T follicular helper cell (primary cell): ENCODE results near the gene ATG4C.
"Not testable (repeated sequence)": the region's sequence is repeated elsewhere in the genome, so short reads cannot be mapped to it uniquely, and the experiment has no call there.

ENCODE experiments used
- DNase-seq: peaks from one replicate; pipeline ENCODE4 v3.0.0-alpha.2; 2020; ENCODE audit warnings: low read depth

Gene ATG4C

DNA sequence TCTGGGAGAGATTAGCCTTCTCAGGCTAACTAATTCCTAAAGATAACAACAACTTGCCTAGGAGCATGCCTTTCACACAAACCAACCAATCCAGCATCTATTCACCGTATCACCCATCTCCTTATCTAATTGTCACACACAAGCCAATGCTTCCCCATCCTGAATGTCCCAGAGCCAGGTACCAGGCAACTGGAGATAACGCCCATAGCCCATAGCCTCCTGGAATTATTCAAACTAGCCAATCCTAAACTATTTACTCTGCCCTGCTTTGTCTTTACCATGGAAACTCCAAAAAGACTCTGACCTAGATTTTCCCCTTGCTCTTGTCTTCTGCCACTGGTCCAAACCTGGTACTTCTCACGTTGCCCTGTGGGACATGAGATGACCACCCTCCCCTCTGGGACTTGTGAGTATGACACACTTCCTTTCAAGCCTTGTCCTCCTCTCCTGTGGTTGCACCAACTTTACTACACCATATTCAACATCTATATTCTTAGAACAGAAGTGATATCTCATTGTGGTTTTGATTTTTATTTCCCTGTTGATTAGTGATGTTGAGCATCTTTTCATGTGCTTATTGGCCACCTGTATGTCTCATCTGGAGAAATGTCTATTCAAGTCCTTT lies 8.8 kb upstream of the ATG4C start:
- DNase-seq, result no peak

DNA sequence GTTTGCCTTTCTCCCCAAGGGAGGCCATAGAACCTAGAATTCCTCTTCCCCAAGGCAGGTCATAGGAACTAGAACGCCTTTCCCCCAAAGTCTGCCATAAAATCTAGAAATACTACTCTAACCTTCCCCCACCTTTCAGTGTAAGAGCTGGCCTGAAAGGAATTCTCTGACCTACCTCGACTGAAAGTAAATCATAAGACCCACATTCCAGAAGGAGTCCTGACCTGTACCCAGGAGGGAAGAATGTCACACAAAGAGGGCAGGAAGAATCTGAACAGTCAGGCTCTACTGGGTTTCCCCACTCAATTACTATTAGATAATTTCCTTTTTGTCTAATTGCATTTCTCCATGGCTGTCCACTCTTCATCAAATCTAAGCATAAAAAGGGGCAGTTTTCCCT lies 5.7 kb upstream of the ATG4C start:
- no peak for DNase-seq

DNA sequence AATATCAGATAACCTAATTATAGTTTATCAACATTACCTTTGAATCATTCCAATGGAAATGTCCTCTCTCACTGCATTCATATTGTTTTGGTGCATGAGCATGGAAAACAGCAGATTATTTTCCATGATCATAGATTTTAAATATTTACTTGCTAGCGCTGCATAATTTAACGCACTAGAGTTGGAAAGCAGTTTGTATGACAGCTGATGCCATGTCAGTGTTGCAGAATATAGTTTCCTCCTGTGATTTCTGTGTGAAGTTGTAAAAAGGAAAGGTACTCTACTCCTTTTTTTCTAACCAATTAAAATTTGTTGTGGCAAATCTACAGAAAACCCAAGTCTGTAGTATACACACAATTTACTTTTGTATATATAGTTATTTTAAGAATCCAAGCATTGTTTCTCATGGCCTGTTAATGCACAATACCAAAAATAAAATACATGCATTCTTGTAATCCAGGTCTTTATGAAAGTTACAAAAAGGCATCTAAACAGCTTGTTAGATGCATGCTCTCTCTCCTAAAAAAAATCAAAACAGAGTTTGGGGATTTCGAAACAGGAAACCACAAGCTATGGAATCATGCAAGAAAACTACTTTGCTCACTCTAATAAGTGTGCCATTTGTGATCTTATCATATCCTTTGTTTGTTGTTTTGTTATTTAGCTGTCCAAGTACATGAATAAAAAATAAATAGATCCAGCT lies 1.9 kb upstream of the ATG4C start:
- no peak for DNase-seq

DNA sequence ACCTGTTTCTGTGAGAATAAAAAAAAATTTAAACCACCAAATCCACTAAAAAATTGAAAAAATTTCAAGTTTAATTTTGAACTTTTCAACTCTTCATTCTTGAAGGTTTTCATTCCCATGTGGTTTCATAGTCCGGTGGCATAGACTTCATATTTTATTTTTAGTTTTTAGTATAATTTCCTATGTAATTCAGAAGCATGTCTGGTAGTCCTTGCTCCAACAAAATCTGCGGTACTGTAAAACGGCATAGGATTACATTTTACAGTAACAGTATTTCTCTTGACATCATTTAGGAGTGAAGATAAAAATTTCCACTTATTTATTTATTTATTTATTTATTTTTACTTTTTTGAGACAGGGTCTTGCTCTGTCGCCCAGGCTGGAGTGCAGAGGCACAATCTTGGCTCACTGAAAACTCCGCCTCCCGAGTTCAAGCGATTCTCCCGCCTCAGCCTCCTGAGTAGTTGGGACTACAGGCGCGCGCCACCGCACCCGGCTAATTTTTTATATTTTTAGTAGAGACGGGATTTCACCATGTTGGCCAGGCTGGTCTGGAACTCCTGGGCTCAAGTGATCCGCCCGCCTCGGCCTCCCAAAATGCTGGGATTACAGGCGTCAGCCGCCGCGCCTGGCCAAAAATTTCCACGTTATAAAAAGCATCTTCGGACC lies 1.3 kb upstream of the ATG4C start:
- DNase-seq, result not testable (repeated sequence)

DNA sequence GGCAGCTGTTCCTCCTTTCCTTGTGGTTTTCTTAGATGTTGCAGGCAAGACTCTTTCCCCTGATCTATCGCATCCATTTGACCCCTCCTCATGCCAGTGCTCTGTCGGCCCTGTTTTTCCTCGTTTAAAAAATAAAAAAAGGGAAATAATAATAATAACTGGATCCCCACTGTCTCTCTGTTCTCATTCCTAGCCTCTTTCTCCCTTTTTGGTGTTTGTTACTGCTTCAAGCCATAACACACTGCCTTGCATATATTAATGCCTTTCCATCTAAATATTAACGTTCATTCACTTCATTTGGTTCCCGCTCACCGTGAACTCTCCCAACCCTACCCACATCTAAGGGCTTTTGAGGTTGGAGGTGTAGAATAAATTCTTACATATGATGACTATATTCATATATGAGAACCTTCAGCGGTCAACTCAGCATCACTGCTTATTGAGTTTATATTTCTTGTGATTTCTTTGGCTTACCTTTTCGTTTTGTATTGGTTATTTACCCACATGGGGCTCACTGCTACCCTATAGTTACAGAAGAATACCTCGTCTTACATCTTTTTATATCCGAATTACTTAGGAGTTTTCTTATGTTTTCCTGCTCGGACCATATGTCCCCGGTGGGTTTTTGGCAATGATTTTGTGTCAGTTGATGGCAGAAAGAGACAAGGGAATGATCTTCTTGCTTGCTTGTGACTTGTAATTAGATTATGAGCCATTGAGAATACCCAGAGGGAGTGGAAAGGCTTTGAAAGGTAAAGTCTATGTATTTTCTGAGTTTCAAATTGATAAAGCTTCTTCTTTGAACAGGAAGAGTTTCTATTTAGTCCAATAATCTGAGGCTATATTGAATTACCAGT lies 805 bp downstream of the ATG4C start:
- DNase-seq, result no peak

DNA sequence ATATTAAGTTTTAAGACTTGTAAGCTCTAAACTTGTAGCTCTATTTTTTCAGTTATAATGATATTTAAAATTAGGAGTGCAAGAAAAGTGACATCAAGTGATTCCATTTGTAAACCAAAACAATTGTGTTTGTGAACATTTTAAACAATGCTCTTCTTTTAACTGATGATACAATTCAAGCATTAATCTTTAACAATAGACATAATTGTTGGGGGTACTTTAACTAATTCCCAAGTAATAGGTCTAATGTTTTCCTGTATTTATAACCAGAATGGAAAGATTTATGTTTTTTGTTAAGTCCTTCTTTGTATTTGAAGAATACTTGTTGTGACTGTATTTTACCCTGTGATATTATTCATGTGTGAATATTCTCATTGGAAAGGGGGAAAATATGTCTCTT lies 6.8 kb downstream of the ATG4C start:
- no peak for DNase-seq

DNA sequence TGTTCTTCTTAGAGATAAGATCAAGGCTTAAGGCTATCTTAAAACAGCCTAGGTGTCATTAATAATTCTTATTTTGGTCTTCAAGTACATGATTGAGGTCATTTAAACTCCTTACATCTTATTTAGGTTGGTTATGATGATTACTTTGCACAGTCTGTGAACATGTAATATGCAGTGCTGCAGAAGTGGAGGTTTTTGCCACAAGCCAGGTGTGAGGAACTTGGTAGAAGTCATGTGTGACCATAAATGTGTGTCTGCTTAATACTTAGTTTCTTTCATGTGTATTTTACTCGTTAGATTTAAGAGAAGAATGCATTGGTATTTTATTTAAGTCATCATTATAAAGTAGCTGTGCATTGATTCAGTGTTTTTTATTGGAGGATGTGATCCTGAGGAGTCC lies 10.1 kb downstream of the ATG4C start:
- no peak for DNase-seq

DNA sequence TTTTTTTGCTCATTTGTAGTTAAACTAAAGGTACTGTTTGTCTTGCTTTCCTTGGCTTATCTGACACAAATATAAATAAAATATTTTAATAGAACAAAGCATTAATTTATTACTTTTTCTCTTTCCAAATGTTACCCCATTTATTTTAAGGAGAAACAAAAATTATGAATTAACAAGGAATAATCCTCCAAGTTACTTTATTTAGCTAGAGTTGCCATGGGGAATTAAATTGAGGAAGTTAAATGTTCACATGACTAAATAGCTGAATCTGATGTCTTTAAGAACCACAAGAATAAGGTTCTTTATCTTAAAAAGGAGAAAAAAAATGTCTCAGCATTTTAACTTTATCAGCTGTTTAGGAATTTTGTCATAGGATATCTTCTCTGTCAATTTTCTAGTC lies 12.3 kb downstream of the ATG4C start:
- no peak for DNase-seq

DNA sequence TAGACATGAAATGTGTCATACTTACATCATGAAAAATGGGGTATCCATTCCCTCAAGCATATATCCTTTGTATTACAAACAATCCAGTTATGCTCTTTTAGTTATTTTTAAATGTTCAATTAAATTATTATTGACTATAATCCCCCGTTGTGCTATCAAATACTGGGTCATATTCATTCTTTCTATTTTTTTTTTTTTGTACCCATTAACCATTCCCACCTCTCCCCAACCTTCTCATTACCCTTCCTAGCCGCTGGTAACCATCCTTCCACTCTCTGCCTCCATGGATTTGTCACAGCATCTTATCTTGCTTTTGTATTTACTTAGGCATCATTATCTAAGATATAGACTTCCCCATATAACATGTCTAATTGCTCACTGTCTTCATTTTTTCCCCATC lies 15.8 kb downstream of the ATG4C start:
- no peak for DNase-seq

DNA sequence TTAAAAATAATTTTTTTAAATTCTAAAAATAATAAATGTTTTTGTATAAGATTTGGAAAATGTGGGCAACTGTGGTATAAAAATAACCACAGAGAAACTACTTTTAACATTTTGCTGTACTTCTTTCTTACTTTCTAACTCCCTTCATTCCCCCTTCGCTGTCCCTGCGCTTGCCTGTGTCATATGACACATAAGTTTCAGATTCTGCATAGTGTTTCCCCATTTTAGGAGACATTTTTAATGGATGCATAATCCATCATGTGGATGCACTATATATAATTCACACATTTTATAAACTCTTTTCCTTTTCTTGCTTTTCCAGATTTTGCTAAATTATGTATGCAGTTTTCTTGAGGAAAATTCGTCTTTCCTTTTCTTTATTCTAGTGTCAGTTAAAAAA lies 16.3 kb downstream of the ATG4C start:
- no peak for DNase-seq

DNA sequence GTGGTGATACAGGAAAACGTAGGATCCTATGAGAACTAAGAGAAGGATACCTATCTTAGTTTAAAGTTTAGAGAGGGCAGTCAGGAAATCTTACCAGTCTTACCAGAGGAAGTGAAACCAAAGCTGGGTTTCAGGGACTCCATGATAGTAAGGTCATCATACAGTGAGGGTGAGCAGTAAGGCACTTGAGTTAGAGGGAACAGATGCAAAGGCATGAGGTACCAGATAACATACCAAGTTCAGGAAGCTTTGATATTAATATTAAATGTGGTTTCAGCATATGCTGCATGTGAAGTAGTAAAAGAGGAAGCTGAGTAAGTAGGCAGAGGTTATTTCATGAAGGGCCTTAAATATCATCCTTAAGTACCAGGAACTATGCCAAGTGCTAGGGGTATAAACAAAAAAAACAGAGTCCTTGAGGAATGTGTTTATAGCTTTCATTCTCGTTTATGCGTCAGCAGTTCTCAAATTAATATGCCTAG lies 16.9 kb downstream of the ATG4C start:
- no peak for DNase-seq

DNA sequence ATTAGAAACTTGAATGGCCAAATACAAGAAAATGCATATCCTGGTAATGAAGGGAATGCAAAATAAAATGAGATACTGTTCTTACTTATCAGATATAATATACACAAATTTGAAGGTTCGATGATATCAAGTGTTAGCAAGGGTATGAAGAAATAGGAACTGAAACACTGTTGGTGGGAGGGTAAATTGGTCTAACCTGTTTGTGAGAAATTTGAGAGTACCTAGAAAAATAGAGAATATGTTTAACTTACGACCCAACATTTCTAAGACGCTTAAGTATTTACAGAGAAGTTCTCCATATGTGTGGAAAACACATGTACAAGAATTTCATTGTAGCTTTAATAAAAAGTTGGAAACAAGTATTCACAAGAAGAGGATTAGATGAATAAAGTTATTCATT lies 25.9 kb downstream of the ATG4C start:
- no peak for DNase-seq

DNA sequence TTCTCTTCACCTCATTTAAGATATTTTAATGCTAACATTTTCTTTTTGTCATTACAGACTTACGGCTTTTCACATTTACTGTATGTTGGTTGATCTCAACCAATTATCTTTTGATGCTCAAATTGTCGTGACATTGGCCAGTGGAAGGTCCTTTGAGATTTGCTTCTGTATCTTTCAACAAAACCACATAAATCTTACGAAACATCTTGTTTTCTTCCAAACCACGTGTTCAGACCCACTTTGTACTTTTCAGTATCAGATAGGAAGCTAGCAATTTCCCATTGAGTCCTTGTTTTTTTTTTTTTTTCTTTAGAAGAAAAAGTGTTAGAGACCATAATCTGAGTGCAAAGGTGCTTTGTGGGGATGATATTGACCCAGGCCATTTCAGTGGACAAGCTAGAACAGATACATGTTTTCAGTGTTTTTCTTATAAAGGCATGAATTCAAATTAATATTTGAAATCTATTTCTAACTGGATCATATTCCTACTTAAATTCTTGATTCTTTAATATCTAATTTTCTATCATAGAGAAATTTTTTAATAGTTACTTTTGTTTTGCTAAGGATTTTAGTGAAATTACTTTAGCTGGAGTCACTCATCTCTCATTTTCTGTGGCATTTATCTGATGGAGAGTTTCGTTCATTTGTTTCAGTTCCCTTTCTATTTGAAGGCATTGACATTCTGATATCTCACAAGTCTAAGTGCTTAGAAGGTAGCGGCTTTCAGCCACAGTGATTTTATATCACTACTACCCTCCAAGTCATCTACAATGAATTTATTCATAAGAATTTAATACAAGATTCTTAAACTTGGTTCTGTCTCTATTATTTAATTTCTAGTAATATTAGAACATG lies 26.7 kb downstream of the ATG4C start:
- DNase-seq, result no peak

DNA sequence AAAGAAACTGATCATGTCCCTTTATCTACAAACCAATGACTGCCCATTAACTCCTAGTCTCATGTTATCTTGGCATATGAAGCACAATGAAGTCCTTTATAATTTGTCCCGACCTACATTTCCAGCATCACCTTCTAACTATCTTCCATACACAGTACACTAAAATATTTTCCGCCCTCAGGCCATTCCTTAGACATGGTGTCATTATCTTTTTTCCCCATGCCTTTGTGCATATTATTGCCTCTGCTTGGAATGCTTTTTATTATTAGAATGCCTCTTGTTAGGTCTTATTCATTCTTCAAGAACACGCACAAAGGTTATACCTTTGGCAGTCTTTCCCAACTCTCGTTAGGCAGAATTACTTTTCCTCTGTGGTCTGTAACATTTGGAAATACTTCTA lies 39.6 kb downstream of the ATG4C start:
- no peak for DNase-seq

DNA sequence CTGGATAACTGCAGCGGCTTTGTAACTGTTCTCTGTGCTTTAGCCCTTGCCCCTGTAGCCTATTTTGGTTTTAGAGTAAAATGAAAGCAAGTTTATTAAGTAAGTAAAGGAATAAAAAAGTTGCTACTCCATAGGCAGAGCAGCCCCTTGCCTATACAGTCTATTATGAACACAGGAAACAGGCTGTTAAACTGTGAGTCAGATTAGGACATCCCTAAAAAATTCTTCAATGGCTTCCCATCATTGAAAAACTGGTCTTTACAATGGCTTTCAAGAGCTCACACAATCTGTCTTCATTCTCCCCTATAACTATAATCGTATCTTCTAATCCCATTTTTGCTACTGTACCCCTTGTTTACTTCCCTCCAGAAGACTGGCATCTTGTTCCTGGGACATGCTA lies 43.0 kb downstream of the ATG4C start:
- no peak for DNase-seq

DNA sequence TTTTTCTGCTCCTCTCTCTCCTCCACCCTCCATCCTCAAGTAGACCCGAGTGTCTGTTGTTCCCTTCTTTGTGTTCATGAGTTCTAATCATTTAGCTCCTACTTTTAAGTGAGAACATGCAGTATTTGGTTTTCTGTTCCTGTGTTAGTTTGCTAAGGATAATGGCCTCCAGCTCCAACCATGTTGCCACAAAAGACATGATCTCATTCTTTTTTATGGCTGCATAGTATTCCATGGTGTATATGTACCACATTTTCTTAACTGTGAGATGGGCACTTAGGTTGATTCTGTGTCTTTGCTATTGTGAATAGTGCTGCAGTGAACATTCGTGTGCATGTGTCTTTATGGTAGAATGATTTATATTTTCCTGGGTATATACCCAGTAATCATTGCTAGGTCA lies 43.9 kb downstream of the ATG4C start:
- DNase-seq, result not testable (repeated sequence)

DNA sequence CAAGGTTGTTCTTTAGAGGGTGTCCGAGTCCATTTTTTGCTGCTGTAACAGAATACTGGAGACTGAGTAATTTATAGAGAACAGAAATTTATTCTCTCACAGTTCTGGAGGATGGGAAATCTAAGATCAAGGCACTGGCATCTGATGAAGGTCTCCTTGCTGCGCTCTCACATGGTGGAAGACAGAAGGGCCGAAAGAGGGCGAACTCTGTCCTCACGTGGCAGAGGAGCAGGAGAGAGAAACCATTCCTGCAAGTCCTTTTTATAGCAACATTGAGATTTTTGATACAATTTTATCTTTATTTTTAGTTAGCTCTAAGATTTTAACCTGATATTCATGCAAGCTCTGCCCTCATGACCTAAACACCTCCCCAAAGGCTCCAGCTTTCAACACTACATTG lies 48.3 kb downstream of the ATG4C start:
- no peak for DNase-seq

DNA sequence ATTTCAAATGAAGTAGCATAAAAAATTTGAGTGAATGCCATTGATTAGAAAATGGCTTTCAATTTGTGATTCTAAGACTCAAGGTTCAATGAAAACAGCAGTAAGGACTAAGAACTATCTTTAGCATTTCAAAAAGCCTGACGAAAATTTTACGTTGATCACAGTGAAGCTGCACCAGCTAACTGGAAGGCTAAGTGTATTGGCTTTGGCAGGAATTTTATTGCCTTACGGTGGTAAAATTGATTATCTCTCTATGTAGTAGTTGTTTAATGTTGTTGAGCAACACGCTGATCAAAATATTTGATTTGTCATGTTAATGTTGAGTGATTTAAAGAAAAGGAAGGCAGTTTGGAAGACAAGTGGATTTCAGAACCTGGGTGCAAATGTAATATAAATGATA lies 49.6 kb downstream of the ATG4C start:
- no peak for DNase-seq

DNA sequence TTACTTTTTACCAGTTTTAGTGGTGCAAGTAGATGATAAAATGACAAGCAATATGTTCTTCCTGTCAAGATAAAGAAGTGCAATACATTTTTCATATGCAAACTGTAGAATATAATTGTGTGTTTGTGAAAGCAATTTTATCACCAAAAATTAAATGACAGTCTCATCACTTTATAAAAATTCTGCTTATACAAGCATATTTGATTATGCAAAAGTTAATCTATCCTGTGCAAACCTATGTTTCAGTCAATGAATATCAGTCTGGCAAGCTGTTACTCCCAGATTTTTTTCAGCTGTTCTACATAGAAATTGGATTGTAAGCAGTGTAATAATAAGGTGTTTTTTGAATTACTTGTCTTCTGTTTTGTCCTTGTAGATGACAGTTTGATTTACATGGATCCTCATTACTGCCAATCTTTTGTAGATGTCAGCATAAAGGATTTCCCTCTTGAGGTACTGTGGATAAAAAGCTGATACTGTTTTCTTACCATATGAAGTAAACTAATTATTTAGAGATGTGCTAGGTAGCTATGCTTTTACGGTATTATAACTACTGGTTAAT lies 50.5 kb downstream of the ATG4C start:
- no peak for DNase-seq

DNA sequence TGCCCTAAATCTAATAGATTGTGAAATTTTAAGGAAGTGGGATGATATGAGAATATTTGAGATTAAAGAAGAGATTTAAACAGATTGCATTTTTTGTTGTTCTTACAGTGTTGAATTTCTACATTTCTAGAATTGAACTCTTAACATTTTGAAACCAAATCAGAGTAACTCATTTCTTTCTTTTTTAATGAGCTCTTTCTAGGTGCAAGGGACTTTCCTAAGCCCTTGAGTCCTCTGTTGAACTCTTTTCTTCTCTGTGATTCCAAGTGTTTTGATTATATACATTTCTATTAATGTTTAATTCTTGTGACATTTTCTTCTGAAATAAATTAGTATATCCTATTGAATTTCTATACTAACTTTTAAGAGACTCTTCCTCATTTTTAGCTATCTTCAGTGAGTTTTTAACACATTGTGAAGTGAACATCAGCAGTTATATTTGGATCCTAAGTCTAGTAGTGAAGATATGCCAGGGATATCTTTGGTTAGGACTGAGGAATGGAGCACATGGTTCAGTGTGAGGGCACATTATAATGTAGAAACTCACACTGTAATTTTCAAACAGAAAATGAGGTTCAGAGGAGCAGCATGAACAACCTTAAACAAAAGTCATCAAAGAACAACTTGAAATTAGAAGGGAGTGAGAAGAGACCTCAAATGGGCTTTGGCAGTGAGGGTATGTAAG lies 53.1 kb downstream of the ATG4C start:
- DNase-seq, result no peak

DNA sequence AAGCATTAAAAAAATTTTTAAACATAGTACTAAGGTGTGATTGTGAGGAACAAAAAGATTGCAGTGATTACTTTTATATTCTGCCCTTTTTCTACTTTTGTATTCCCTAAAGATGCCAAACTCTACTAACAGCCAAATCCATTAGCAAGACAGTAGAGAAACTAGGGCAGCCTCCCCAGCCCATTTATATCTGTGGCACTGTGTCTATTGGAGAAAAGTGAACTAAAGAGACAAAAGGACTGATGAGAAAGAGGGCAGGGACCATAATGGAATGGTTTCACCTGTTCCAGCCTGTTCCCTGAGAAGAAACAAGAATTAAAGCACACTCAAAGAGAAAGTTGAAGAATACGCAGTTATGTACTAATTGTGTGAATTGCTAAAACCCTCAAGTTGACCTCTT lies 56.6 kb downstream of the ATG4C start:
- DNase-seq, result no peak
